HCT116 (cell line): ENCODE results near the gene RAP1B. TPM values are rescaled to one million over a fixed set of nuclear protein-coding genes. Genes with fewer than 3 reads are reported as not detected.

Experiments used
- ATAC-seq: fragments of 200-7000 bp; cut with Tn5 transposase; 2 replicates; pipeline ENCODE4 v1.9.1; 2020; ENCODE audit warnings: mild to moderate bottlenecking, moderate library complexity
- BruUV-seq: library from RNA; stranded (reverse); fragments of 400-500 nt; replicated peaks from 2 replicates; lab custom pipeline; 2021; lab: Mats Ljungman, UMichigan
- CTCF ChIA-PET: fragments of 300-600 bp; sonication (Branson Sonifier 250); formaldehyde crosslinking; loops from one replicate; lab custom pipeline; 2021; ENCODE audit warnings: antibody characterized with exemption; lab: Charles Lee
- POLR2A ChIA-PET: fragments of 300-600, 350-600 bp; sonication (Branson Sonifier 250); formaldehyde crosslinking; loops from one replicate; lab custom pipeline; 2021; ENCODE audit warnings: antibody characterized with exemption; lab: Charles Lee
- RAD21 ChIA-PET, 2 experiments: fragments of 300-600 bp; sonication (Branson Sonifier 250); formaldehyde crosslinking; loops; one replicate each; lab custom pipeline; 2023; ENCODE audit warnings: low total read pairs in 2 of 2; ENCODE audit not compliant: uncharacterized antibody in 2 of 2, unreplicated experiment in 2 of 2, low non-redundant PET in 1 of 2; lab: Charles Lee
- DNase-seq: peaks from one replicate; pipeline ENCODE4 v3.0.0-alpha.2; 2010; ENCODE audit warnings: low read depth, low spot score
- H2AFZ ChIP-seq: fragments of 200-600 bp; shearing (Covaris generic), sonication (generic); 2 replicates; pipeline ENCODE4 v1.6.1; 2017; ENCODE audit warnings: low read depth, mixed run types, mixed read lengths, antibody characterized with exemption, low read length; ENCODE audit not compliant: poor library complexity, severe bottlenecking
- H3K27ac ChIP-seq: 2 replicates; pipeline ENCODE4 v1.5.1; 2012; ENCODE audit warnings: low read depth, low read length
- H3K27me3 ChIP-seq: fragments of 200-600 bp; sonication (generic); 2 replicates; pipeline ENCODE4 v1.6.1; 2016; ENCODE audit warnings: mixed run types, low read length, mixed read lengths; ENCODE audit not compliant: insufficient read depth
- H3K36me3 ChIP-seq, 2 experiments: fragments of 200-500 bp in 1 of 2; fragments of 200-600 bp in 1 of 2; sonication (Bioruptor generic) in 1 of 2; sonication (generic) in 1 of 2; 2 replicates each; pipeline versions ENCODE4 v1.5.1 to v1.6.1; 2014 to 2016; ENCODE audit warnings: low read length in 2 of 2, inconsistent platforms in 1 of 2, mixed read lengths in 1 of 2, mixed run types in 1 of 2; ENCODE audit not compliant: insufficient read depth in 2 of 2, control insufficient read depth in 1 of 2
- H3K4me1 ChIP-seq, 2 experiments: fragments of 200-600 bp in 1 of 2; sonication (generic) in 1 of 2; 2 replicates each; pipeline versions ENCODE4 v1.5.1 to v1.6.1; 2012 to 2017; ENCODE audit warnings: low read length in 2 of 2, inconsistent platforms in 1 of 2, mild to moderate bottlenecking in 1 of 2, mixed read lengths in 1 of 2, mixed run types in 1 of 2, moderate library complexity in 1 of 2; ENCODE audit not compliant: insufficient read depth in 2 of 2, control insufficient read depth in 1 of 2
- H3K4me2 ChIP-seq: fragments of 200-600 bp; sonication (generic); 2 replicates; pipeline ENCODE4 v1.6.1; 2017; ENCODE audit warnings: mixed run types, low read length, mixed read lengths
- H3K4me3 ChIP-seq, 2 experiments: fragments of 200-600 bp in 1 of 2; sonication (generic) in 1 of 2; replicated peaks in 1 of 2; 2 replicates each; pipeline ENCODE4 v1.5.1; 2011 to 2016; ENCODE audit warnings: low read length in 2 of 2, control low read depth in 1 of 2, low read depth in 1 of 2, mild to moderate bottlenecking in 1 of 2, mixed read lengths in 1 of 2, mixed run types in 1 of 2
- H3K79me2 ChIP-seq: fragments of 200-600 bp; sonication (generic); 2 replicates; pipeline ENCODE4 v1.6.1; 2017; ENCODE audit warnings: mild to moderate bottlenecking, mixed run types, low read length, moderate library complexity, mixed read lengths; ENCODE audit not compliant: insufficient read depth
- H3K9ac ChIP-seq: fragments of 200-600 bp; sonication (generic); 2 replicates; pipeline ENCODE4 v1.6.1; 2016; ENCODE audit warnings: low read length, mixed read lengths
- H3K9me2 ChIP-seq: fragments of 200-600 bp; sonication (generic), shearing (Covaris generic); 2 replicates; pipeline ENCODE4 v1.6.1; 2017; ENCODE audit warnings: mixed run types, mild to moderate bottlenecking, moderate library complexity; ENCODE audit not compliant: insufficient read depth
- H3K9me3 ChIP-seq, 2 experiments: fragments of 200-500 bp in 1 of 2; fragments of 200-600 bp in 1 of 2; sonication (Bioruptor generic) in 1 of 2; sonication (generic) in 1 of 2; 2 replicates each; pipeline ENCODE4 v1.6.1; 2014 to 2017; ENCODE audit warnings: low read length in 2 of 2, mixed read lengths in 2 of 2, inconsistent platforms in 1 of 2, low read depth in 1 of 2, mild to moderate bottlenecking in 1 of 2, mixed run types in 1 of 2, moderate library complexity in 1 of 2; ENCODE audit not compliant: control insufficient read depth in 1 of 2, insufficient read depth in 1 of 2
- H4K20me1 ChIP-seq: fragments of 200-600 bp; sonication (generic), shearing (Covaris generic); 2 replicates; pipeline ENCODE4 v1.6.1; 2017; ENCODE audit warnings: mixed run types, mild to moderate bottlenecking, moderate library complexity; ENCODE audit not compliant: insufficient read depth
- CBX3 ChIP-seq: IDR thresholded peaks from 2 replicates; pipeline ENCODE4 v1.6.1; 2012; ENCODE audit warnings: low read depth
- CEBPB ChIP-seq: IDR thresholded peaks from 2 replicates; pipeline ENCODE4 v1.6.1; 2012; ENCODE audit warnings: low read depth
- ELF1 ChIP-seq: IDR thresholded peaks from 2 replicates; pipeline ENCODE4 v1.6.1; 2012; ENCODE audit warnings: low read depth, borderline replicate concordance
- EZH2 ChIP-seq: fragments of 200-600 bp; sonication (generic); IDR thresholded peaks from 2 replicates; pipeline ENCODE4 v1.6.1; 2017; ENCODE audit warnings: antibody characterized with exemption, mixed run types
- JUND ChIP-seq: IDR thresholded peaks from 2 replicates; pipeline ENCODE4 v1.6.1; 2012
- MAX ChIP-seq: IDR thresholded peaks from 2 replicates; pipeline ENCODE4 v1.6.1; 2012
- POLR2AphosphoS5 ChIP-seq: IDR thresholded peaks from 2 replicates; pipeline ENCODE4 v1.6.1; 2011; ENCODE audit warnings: mild to moderate bottlenecking, low read depth, low read length, moderate library complexity
- RAD21 ChIP-seq: IDR thresholded peaks from 2 replicates; pipeline ENCODE4 v1.6.1; 2012; ENCODE audit warnings: low read depth, mild to moderate bottlenecking
- SP1 ChIP-seq: IDR thresholded peaks from 2 replicates; pipeline ENCODE4 v1.6.1; 2012; ENCODE audit warnings: low read depth
- SRF ChIP-seq: IDR thresholded peaks from 2 replicates; pipeline ENCODE4 v1.6.1; 2012; ENCODE audit warnings: low read depth
- TCF7L2 ChIP-seq: IDR thresholded peaks from 2 replicates; pipeline ENCODE4 v1.7.0; 2011; ENCODE audit warnings: borderline replicate concordance, inconsistent platforms; ENCODE audit not compliant: insufficient read depth, insufficient read length; ENCODE audit errors: extremely low read depth
- ZBTB33 ChIP-seq: IDR thresholded peaks from 2 replicates; pipeline ENCODE4 v1.6.1; 2011; ENCODE audit warnings: mild to moderate bottlenecking, low read length, moderate library complexity; ENCODE audit not compliant: insufficient replicate concordance; ENCODE audit errors: extremely low read depth
- ZNF274 ChIP-seq: fragments of 200-500 bp; sonication (Bioruptor generic); IDR thresholded peaks from 2 replicates; pipeline ENCODE4 v1.6.1; 2014; ENCODE audit warnings: mild to moderate bottlenecking, low read depth, low read length, inconsistent platforms
- intact Hi-C: fragments of 100-400 bp; cut with micrococcal nuclease; formaldehyde crosslinking; loops from 2 replicates; pipeline ENCODE4 v1.10.0; 2022
- total RNA-seq: library from RNA; stranded (reverse); gene quantifications from one replicate; pipeline ENCODE4 v1.2.1, GENCODE V29; 2021; ENCODE audit not compliant: unreplicated experiment

RAP1B gene
- total RNA-seq, 1 experiment from 2014 or later = 79.2 TPM

- no peak for ATAC-seq
- H3K4me1 ChIP-seq = peaks cover 0 to 6% of the 10 kb centered on the region in 2 experiments; a peak in 2 of 4 replicates
- H4K20me1 ChIP-seq = peaks cover 24% of the 10 kb centered on the region; the same call in 1 of the 2 replicates
These were observed 10.9 kb downstream of the RAP1B start for GRCh38 chr12:68621472-68622081.

More at GRCh38 chr12:68621472-68622081, 10.9 kb downstream of the RAP1B start:
- ChIA-PET RAD21 (no interaction called here), CTCF (no interaction called here), POLR2A (no interaction called here)
- BruUV-seq = no TSS peak
- H3K9me3 ChIP-seq = no peaks in the 10 kb centered on the region
- TF ChIP-seq EZH2 (no peak), ELF1 (no peak), MAX (no peak), RAD21 (no peak), ZBTB33 (no peak), SP1 (no peak), CEBPB (no peak), TCF7L2 (no peak), POLR2AphosphoS5 (no peak), CBX3 (no peak), ZNF274 (no peak), SRF (no peak), JUND (no peak)
- no peak overlapping the region for H3K4me2 ChIP-seq
- no peaks in the 10 kb centered on the region for H3K27me3 ChIP-seq
- intact Hi-C loops = no loop called here
- H3K27ac ChIP-seq = no peak overlapping the region
- no peak overlapping the region for H3K4me3 ChIP-seq
- peaks cover 0 to 11% of the 10 kb centered on the region in 2 experiments; a peak in 2 of 4 replicates for H3K36me3 ChIP-seq
- H3K9ac ChIP-seq = no peak overlapping the region
- no peak for DNase-seq
- no peak overlapping the region for H2AFZ ChIP-seq
- H3K9me2 ChIP-seq = no peaks in the 10 kb centered on the region
- H3K79me2 ChIP-seq = peaks cover 100% of the 10 kb centered on the region
